PC-9 (cell line): ENCODE measurements around the gene PDCD4. TPM values are rescaled to one million over a fixed set of nuclear protein-coding genes. Genes with fewer than 3 reads are reported as not detected.

Source experiments
- BruUV-seq: library from RNA; stranded (reverse); fragments of 400-500 nt; replicated peaks from 2 replicates; lab custom pipeline; 2021; lab: Mats Ljungman, UMichigan
- CTCF ChIA-PET: fragments of 300-600 bp; sonication (Branson Sonifier 250); formaldehyde crosslinking; loops from one replicate; lab custom pipeline; 2022; ENCODE audit warnings: antibody characterized with exemption; lab: Charles Lee
- POLR2A ChIA-PET: fragments of 300-600 bp; sonication (Branson Sonifier 250); formaldehyde crosslinking; loops from one replicate; lab custom pipeline; 2022; ENCODE audit warnings: antibody characterized with exemption; ENCODE audit not compliant: unreplicated experiment; lab: Charles Lee
- DNase-seq, 2 experiments: peaks; one replicate each; pipeline versions ENCODE4 v3.0.0 to v3.0.0-alpha.2; 2015 to 2022; ENCODE audit warnings: mixed read lengths in 1 of 2
- H2AFZ ChIP-seq: fragments of 200-600 bp; sonication (generic); 2 replicates; pipeline ENCODE4 v1.8.1; 2017; ENCODE audit warnings: antibody characterized with exemption
- H3F3A ChIP-seq: fragments of 200-600 bp; sonication (generic); 2 replicates; pipeline ENCODE4 v1.8.1; 2017; ENCODE audit warnings: antibody characterized with exemption, mild to moderate bottlenecking, low read depth; ENCODE audit not compliant: insufficient read depth
- H3K27ac ChIP-seq: fragments of 200-600 bp; sonication (generic); 2 replicates; pipeline ENCODE4 v1.6.1; 2016; ENCODE audit warnings: mixed run types
- H3K27me3 ChIP-seq: fragments of 200-600 bp; sonication (generic); 2 replicates; pipeline ENCODE4 v1.6.1; 2016; ENCODE audit warnings: low read depth, mixed run types; ENCODE audit not compliant: insufficient read depth
- H3K36me3 ChIP-seq: fragments of 200-600 bp; sonication (generic); 2 replicates; pipeline ENCODE4 v1.6.1; 2016; ENCODE audit warnings: low read depth, mixed run types
- H3K4me1 ChIP-seq: fragments of 200-600 bp; sonication (generic); replicated peaks from 2 replicates; pipeline ENCODE4 v1.6.1; 2016; ENCODE audit warnings: mixed run types; ENCODE audit not compliant: insufficient read depth
- H3K4me2 ChIP-seq: fragments of 200-600 bp; sonication (generic); 2 replicates; pipeline ENCODE4 v1.6.1; 2017; ENCODE audit warnings: mixed run types
- H3K4me3 ChIP-seq: fragments of 200-600 bp; sonication (generic); 2 replicates; pipeline ENCODE4 v1.6.1; 2016; ENCODE audit warnings: mixed run types
- H3K79me2 ChIP-seq: fragments of 200-600 bp; sonication (generic); 2 replicates; pipeline ENCODE4 v1.6.1; 2017; ENCODE audit warnings: low read depth, mixed run types
- H3K9me2 ChIP-seq: fragments of 200-600 bp; sonication (generic); 2 replicates; pipeline ENCODE4 v1.8.1; 2017; ENCODE audit warnings: mild to moderate bottlenecking; ENCODE audit not compliant: insufficient read depth
- H3K9me3 ChIP-seq: fragments of 200-600 bp; sonication (generic); 2 replicates; pipeline ENCODE4 v1.8.1; 2016; ENCODE audit warnings: low read depth; ENCODE audit not compliant: insufficient read depth
- H4K20me1 ChIP-seq: fragments of 200-600 bp; sonication (generic); 2 replicates; pipeline ENCODE4 v1.8.1; 2017; ENCODE audit not compliant: insufficient read depth
- CTCF ChIP-seq: fragments of 200-600 bp; sonication (generic); conservative IDR thresholded peaks from 2 replicates; pipeline ENCODE4 v1.6.1; 2017; ENCODE audit warnings: mixed run types, antibody characterized with exemption, mild to moderate bottlenecking, moderate library complexity
- EZH2 ChIP-seq: fragments of 200-600 bp; sonication (generic); IDR thresholded peaks from 2 replicates; pipeline ENCODE4 v1.8.0; 2017; ENCODE audit warnings: antibody characterized with exemption, low read depth
- intact Hi-C: fragments of 100-400 bp; cut with micrococcal nuclease; formaldehyde crosslinking; loops from one replicate; pipeline ENCODE4 v1.10.0; 2022; ENCODE audit not compliant: unreplicated experiment
- total RNA-seq: library from RNA; stranded (reverse); gene quantifications from 2 replicates; pipeline ENCODE4 v1.2.3, GENCODE V29; 2021

Gene PDCD4
- total RNA-seq, 1 experiment from 2014 or later, result 92.4 TPM

GRCh38 chr10:110867807-110868465, 3.8 kb upstream of the PDCD4 start:
- no peak for DNase-seq
- Histone ChIP-seq H3K4me1 (peaks cover 25% of the 10 kb centered on the region), H3K27ac (no peak overlapping the region), H3K4me2 (no peak overlapping the region), H3K79me2 (peaks cover 2% of the 10 kb centered on the region), H3K9me3 (no peaks in the 10 kb centered on the region), H3K27me3 (no peaks in the 10 kb centered on the region), H4K20me1 (no peaks in the 10 kb centered on the region), H3K36me3 (no peaks in the 10 kb centered on the region), H2AFZ (no peak overlapping the region), H3F3A (peaks cover 11% of the 10 kb centered on the region; the same call in 1 of the 2 replicates), H3K4me3 (no peak overlapping the region), H3K9me2 (no peaks in the 10 kb centered on the region)
- TF ChIP-seq EZH2 (no peak), CTCF (no peak)
- intact Hi-C loops, result no loop called here
- no TSS peak for BruUV-seq
- ChIA-PET CTCF (no interaction called here), POLR2A (no interaction called here)

- DNase-seq, result no peak
- Histone ChIP-seq H3K4me1 (peaks cover 34% of the 10 kb centered on the region), H3K36me3 (no peaks in the 10 kb centered on the region), H3F3A (peaks cover 11% of the 10 kb centered on the region; the same call in 1 of the 2 replicates), H3K27ac (no peak overlapping the region), H3K79me2 (peaks cover 12% of the 10 kb centered on the region), H3K9me2 (no peaks in the 10 kb centered on the region), H4K20me1 (no peaks in the 10 kb centered on the region), H3K4me2 (no peak overlapping the region), H3K4me3 (no peak overlapping the region), H2AFZ (no peak overlapping the region), H3K27me3 (no peaks in the 10 kb centered on the region), H3K9me3 (no peaks in the 10 kb centered on the region)
- TF ChIP-seq EZH2 (no peak), CTCF (no peak)
- ChIA-PET CTCF (no interaction called here), POLR2A (no interaction called here)
- intact Hi-C loops, result no loop called here
- BruUV-seq, result no TSS peak
These were observed 2.7 kb upstream of the PDCD4 start for GRCh38 chr10:110868981-110869380.

GRCh38 chr10:110870823-110871297, 868 bp upstream of the PDCD4 start:
- H3K9me3 ChIP-seq, result no peaks in the 10 kb centered on the region
- no peaks in the 10 kb centered on the region for H3K36me3 ChIP-seq
- H3K27me3 ChIP-seq, result no peaks in the 10 kb centered on the region
- H3K4me2 ChIP-seq, result peak overlapping the region; percentile 92
- no peak overlapping the region for H3K27ac ChIP-seq
- H3K4me1 ChIP-seq, result peaks cover 19% of the 10 kb centered on the region
- peaks cover 21% of the 10 kb centered on the region for H3K79me2 ChIP-seq
- no peaks in the 10 kb centered on the region for H4K20me1 ChIP-seq
- intact Hi-C loops, result loop anchor here (5.0 kb wide), 2 partner anchors 54 to 119 kb away; no protein-coding TSS in a partner anchor
- ChIA-PET POLR2A (no interaction called here), CTCF (no interaction called here)
- BruUV-seq, result no TSS peak
- peak overlapping the region; percentile 89 for H2AFZ ChIP-seq
- no peaks in the 10 kb centered on the region for H3K9me2 ChIP-seq
- DNase-seq, result no peak
- peaks cover 3% of the 10 kb centered on the region; the same call in 1 of the 2 replicates for H3F3A ChIP-seq
- TF ChIP-seq EZH2 (no peak), CTCF (no peak)
- peak overlapping the region; percentile 80; the same call in 1 of the 2 replicates for H3K4me3 ChIP-seq
